HEK293 (cell line): Measurements from ENCODE around the gene THG1L.
A peak's percentile ranks its signal among the peaks of the same experiment; 100 is the strongest.

ENCODE experiments used
- CTCF ChIA-PET: fragments of 350-600 bp; formaldehyde crosslinking; extraction: SDS; loops from one replicate; lab custom pipeline; 2021; ENCODE audit warnings: antibody characterized with exemption; lab: Yijun Ruan, JAX
- POLR2A ChIA-PET: fragments of 300-600 bp; formaldehyde crosslinking; extraction: SDS; loops from one replicate; lab custom pipeline; 2020; ENCODE audit warnings: antibody characterized with exemption, inconsistent platforms; lab: Yijun Ruan, JAX
- H3K27ac ChIP-seq: fragments of 200-500 bp; sonication (Bioruptor generic); 2 replicates; pipeline ENCODE4 v1.5.1; 2014; ENCODE audit warnings: low read depth, low read length, control low read depth, inconsistent platforms; ENCODE audit errors: extremely low read depth
- H3K36me3 ChIP-seq, 2 experiments: fragments of 200-500 bp in 1 of 2; sonication (Bioruptor generic) in 1 of 2; 1 replicate in 1 of 2; 2 replicates in 1 of 2; pipeline ENCODE4 v1.5.1; 2014 to 2017; ENCODE audit warnings: inconsistent platforms in 2 of 2, low read length in 2 of 2; ENCODE audit not compliant: control insufficient read depth in 2 of 2, insufficient read depth in 1 of 2
- H3K4me1 ChIP-seq: fragments of 200-500 bp; sonication (Bioruptor generic); 2 replicates; pipeline ENCODE4 v1.5.1; 2014; ENCODE audit warnings: mild to moderate bottlenecking, low read length, inconsistent platforms; ENCODE audit not compliant: control insufficient read depth, insufficient read depth
- H3K4me3 ChIP-seq: 2 replicates; pipeline ENCODE4 v1.5.1; 2011; ENCODE audit warnings: low read depth, mild to moderate bottlenecking, control low read depth, low read length, moderate library complexity
- H3K9me3 ChIP-seq: fragments of 200-500 bp; sonication (Bioruptor generic); 2 replicates; pipeline ENCODE4 v1.5.1; 2014; ENCODE audit warnings: low read depth, low read length, inconsistent platforms; ENCODE audit not compliant: control insufficient read depth, insufficient read depth
- GFI1B ChIP-seq: fragments of 450-650 bp; formaldehyde crosslinking; IDR thresholded peaks from 2 replicates; pipeline ENCODE4 v1.5.1; 2016; ENCODE audit warnings: missing biosample characterization, missing genetic modification characterization
- GLIS2 ChIP-seq: fragments of 450-650 bp; formaldehyde crosslinking; IDR thresholded peaks from 2 replicates; pipeline ENCODE4 v1.5.1; 2016; ENCODE audit warnings: missing biosample characterization, missing genetic modification characterization
- HOXA7 ChIP-seq: sonication (generic); formaldehyde crosslinking; IDR thresholded peaks from 2 replicates; pipeline ENCODE4 v1.8.1; 2022; ENCODE audit warnings: missing genetic modification reagents, borderline replicate concordance
- KLF9 ChIP-seq: fragments of 450-650 bp; formaldehyde crosslinking; IDR thresholded peaks from 2 replicates; pipeline ENCODE4 v1.5.1; 2016; ENCODE audit warnings: missing biosample characterization, missing genetic modification characterization, low read depth
- SCRT1 ChIP-seq: fragments of 450-650 bp; formaldehyde crosslinking; IDR thresholded peaks from 2 replicates; pipeline ENCODE4 v1.5.1; 2016; ENCODE audit warnings: missing biosample characterization, missing genetic modification characterization, borderline replicate concordance
- SCRT2 ChIP-seq: fragments of 450-650 bp; formaldehyde crosslinking; IDR thresholded peaks from 2 replicates; pipeline ENCODE4 v1.5.1; 2016; ENCODE audit warnings: missing biosample characterization, missing genetic modification characterization
- SP3 ChIP-seq: fragments of 450-650 bp; formaldehyde crosslinking; IDR thresholded peaks from 2 replicates; pipeline ENCODE4 v1.5.1; 2016; ENCODE audit warnings: missing biosample characterization, missing genetic modification characterization
- ZBTB20 ChIP-seq: fragments of 450-650 bp; formaldehyde crosslinking; IDR thresholded peaks from 2 replicates; pipeline ENCODE4 v1.5.1; 2016; ENCODE audit warnings: missing biosample characterization, missing genetic modification characterization
- ZNF133 ChIP-seq: fragments of 450-650 bp; formaldehyde crosslinking; IDR thresholded peaks from 2 replicates; pipeline ENCODE4 v1.5.1; 2016; ENCODE audit warnings: missing biosample characterization, missing genetic modification characterization
- ZNF239 ChIP-seq: fragments of 450-650 bp; formaldehyde crosslinking; IDR thresholded peaks from 2 replicates; pipeline ENCODE4 v1.5.1; 2016; ENCODE audit warnings: missing biosample characterization, missing genetic modification characterization
- ZNF366 ChIP-seq: fragments of 450-650 bp; formaldehyde crosslinking; conservative IDR thresholded peaks from 2 replicates; pipeline ENCODE4 v1.5.1; 2016; ENCODE audit warnings: missing biosample characterization, missing genetic modification characterization
- ZNF394 ChIP-seq: fragments of 450-650 bp; formaldehyde crosslinking; IDR thresholded peaks from 2 replicates; pipeline ENCODE4 v1.5.1; 2016; ENCODE audit warnings: missing biosample characterization, missing genetic modification characterization, mild to moderate bottlenecking, moderate library complexity, borderline replicate concordance
- ZNF624 ChIP-seq: fragments of 450-650 bp; formaldehyde crosslinking; IDR thresholded peaks from 2 replicates; pipeline ENCODE4 v1.5.1; 2017; ENCODE audit warnings: missing biosample characterization, missing genetic modification characterization
- ZNF654 ChIP-seq: fragments of 450-650 bp; formaldehyde crosslinking; IDR thresholded peaks from 2 replicates; pipeline ENCODE4 v1.5.1; 2016; ENCODE audit warnings: low read depth, missing biosample characterization, missing genetic modification characterization
- ZNF670 ChIP-seq: fragments of 450-650 bp; formaldehyde crosslinking; IDR thresholded peaks from 2 replicates; pipeline ENCODE4 v1.5.1; 2016; ENCODE audit warnings: missing biosample characterization, missing genetic modification characterization, low read depth
- ZNF677 ChIP-seq: fragments of 450-650 bp; IDR thresholded peaks from 2 replicates; pipeline ENCODE4 v1.5.0; 2018; ENCODE audit warnings: missing biosample characterization, mild to moderate bottlenecking, missing genetic modification characterization, moderate library complexity
- ZSCAN30 ChIP-seq: fragments of 450-650 bp; IDR thresholded peaks from 2 replicates; pipeline ENCODE4 v1.5.1; 2018; ENCODE audit warnings: missing biosample characterization, mild to moderate bottlenecking, missing genetic modification characterization, moderate library complexity
- TF ChIP-seq, protein P1 (sequence below): fragments of 450-650 bp; formaldehyde crosslinking; conservative IDR thresholded peaks from 2 replicates; pipeline ENCODE4 v1.5.1; 2016; ENCODE audit warnings: low read depth, missing biosample characterization, missing genetic modification characterization
- TF ChIP-seq, protein P2 (sequence below): fragments of 450-650 bp; formaldehyde crosslinking; IDR thresholded peaks from 2 replicates; pipeline ENCODE4 v1.5.1; 2016; ENCODE audit warnings: missing biosample characterization, missing genetic modification characterization
- TF ChIP-seq, protein P3 (sequence below): fragments of 450-650 bp; formaldehyde crosslinking; IDR thresholded peaks from 2 replicates; pipeline ENCODE4 v1.5.1; 2016; ENCODE audit warnings: missing biosample characterization, missing genetic modification characterization
- TF ChIP-seq, protein P4 (sequence below): fragments of 450-650 bp; formaldehyde crosslinking; IDR thresholded peaks from 2 replicates; pipeline ENCODE4 v1.5.1; 2017; ENCODE audit warnings: missing biosample characterization, missing genetic modification characterization
- TF ChIP-seq, protein P5 (sequence below): fragments of 450-650 bp; formaldehyde crosslinking; IDR thresholded peaks from 2 replicates; pipeline ENCODE4 v1.5.1; 2017; ENCODE audit warnings: missing biosample characterization, missing genetic modification characterization

Gene THG1L

DNA sequence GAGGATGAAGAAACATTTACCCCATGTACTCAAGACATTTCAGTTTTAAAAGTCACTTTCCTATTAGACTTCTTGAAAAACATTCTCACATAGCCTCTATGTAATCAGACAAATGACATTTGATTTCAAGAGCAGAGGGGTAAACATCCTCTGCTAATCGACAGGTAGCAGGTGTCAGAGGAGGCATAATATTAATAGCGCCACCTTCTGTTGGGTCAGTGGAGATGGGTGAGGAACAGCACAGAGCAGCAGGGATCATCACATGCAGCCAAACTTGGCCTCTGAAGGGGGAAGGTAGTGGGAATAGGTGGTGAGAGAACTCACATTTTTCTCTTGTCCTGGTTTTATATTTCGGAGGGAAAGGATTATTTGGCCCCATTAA lies 9.0 kb downstream of the THG1L start:
- Histone ChIP-seq H3K9me3 (no peaks in the 10 kb centered on the region), H3K36me3 (peaks cover 29% of the 10 kb centered on the region in 2 experiments), H3K27ac (no peak overlapping the region), H3K4me3 (no peak overlapping the region), H3K4me1 (0 out of 2 replicates have a peak, but pooled peaks cover 11% of the 10 kb centered on the region)
- POLR2A ChIA-PET: no interaction called here
- CTCF ChIA-PET: interaction anchor here (0.7 kb wide), 1 partner anchor 396 kb away, joined by 3 read pairs; no protein-coding TSS in a partner anchor
- no peak for TF ChIP-seq KLF9
- TF ChIP-seq, protein P1, sequence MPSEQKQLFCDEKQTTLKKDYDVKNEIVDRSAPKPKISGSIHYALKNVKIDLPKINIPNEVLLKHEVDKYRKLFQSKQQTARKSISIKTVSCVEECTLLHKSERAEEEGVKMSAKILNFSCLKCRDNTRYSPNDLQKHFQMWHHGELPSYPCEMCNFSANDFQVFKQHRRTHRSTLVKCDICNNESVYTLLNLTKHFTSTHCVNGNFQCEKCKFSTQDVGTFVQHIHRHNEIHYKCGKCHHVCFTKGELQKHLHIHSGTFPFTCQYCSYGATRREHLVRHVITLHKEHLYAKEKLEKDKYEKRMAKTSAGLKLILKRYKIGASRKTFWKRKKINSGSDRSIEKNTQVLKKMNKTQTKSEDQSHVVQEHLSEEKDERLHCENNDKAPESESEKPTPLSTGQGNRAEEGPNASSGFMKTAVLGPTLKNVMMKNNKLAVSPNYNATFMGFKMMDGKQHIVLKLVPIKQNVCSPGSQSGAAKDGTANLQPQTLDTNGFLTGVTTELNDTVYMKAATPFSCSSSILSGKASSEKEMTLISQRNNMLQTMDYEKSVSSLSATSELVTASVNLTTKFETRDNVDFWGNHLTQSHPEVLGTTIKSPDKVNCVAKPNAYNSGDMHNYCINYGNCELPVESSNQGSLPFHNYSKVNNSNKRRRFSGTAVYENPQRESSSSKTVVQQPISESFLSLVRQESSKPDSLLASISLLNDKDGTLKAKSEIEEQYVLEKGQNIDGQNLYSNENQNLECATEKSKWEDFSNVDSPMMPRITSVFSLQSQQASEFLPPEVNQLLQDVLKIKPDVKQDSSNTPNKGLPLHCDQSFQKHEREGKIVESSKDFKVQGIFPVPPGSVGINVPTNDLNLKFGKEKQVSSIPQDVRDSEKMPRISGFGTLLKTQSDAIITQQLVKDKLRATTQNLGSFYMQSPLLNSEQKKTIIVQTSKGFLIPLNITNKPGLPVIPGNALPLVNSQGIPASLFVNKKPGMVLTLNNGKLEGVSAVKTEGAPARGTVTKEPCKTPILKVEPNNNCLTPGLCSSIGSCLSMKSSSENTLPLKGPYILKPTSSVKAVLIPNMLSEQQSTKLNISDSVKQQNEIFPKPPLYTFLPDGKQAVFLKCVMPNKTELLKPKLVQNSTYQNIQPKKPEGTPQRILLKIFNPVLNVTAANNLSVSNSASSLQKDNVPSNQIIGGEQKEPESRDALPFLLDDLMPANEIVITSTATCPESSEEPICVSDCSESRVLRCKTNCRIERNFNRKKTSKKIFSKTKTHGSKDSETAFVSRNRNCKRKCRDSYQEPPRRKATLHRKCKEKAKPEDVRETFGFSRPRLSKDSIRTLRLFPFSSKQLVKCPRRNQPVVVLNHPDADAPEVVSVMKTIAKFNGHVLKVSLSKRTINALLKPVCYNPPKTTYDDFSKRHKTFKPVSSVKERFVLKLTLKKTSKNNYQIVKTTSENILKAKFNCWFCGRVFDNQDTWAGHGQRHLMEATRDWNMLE (tag by site-specific recombination): no peak
- peak; percentile 38; the same call in 1 of the 2 replicates for TF ChIP-seq ZNF654 (tag by site-specific recombination)
- peak; percentile 79; the same call in 1 of the 2 replicates for TF ChIP-seq ZNF394 (tag by site-specific recombination)
- TF ChIP-seq HOXA7 (CRISPR knock-in tag): no peak
- TF ChIP-seq SP3 (tag by site-specific recombination): no peak
- peak; percentile 62 for TF ChIP-seq SCRT2
- TF ChIP-seq SCRT1 (tag by site-specific recombination): peak; percentile 75
- TF ChIP-seq ZNF624: no peak
- no peak for TF ChIP-seq ZBTB20
- TF ChIP-seq, protein P2, sequence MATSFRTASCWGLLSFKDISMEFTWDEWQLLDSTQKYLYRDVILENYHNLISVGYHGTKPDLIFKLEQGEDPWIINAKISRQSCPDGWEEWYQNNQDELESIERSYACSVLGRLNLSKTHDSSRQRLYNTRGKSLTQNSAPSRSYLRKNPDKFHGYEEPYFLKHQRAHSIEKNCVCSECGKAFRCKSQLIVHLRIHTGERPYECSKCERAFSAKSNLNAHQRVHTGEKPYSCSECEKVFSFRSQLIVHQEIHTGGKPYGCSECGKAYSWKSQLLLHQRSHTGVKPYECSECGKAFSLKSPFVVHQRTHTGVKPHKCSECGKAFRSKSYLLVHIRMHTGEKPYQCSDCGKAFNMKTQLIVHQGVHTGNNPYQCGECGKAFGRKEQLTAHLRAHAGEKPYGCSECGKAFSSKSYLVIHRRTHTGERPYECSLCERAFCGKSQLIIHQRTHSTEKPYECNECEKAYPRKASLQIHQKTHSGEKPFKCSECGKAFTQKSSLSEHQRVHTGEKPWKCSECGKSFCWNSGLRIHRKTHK (tag by site-specific recombination): no peak
- TF ChIP-seq, protein P3, sequence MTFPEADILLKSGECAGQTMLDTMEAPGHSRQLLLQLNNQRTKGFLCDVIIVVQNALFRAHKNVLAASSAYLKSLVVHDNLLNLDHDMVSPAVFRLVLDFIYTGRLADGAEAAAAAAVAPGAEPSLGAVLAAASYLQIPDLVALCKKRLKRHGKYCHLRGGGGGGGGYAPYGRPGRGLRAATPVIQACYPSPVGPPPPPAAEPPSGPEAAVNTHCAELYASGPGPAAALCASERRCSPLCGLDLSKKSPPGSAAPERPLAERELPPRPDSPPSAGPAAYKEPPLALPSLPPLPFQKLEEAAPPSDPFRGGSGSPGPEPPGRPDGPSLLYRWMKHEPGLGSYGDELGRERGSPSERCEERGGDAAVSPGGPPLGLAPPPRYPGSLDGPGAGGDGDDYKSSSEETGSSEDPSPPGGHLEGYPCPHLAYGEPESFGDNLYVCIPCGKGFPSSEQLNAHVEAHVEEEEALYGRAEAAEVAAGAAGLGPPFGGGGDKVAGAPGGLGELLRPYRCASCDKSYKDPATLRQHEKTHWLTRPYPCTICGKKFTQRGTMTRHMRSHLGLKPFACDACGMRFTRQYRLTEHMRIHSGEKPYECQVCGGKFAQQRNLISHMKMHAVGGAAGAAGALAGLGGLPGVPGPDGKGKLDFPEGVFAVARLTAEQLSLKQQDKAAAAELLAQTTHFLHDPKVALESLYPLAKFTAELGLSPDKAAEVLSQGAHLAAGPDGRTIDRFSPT (tag by site-specific recombination): no peak
- TF ChIP-seq, all 188 proteins: peak for 4

DNA sequence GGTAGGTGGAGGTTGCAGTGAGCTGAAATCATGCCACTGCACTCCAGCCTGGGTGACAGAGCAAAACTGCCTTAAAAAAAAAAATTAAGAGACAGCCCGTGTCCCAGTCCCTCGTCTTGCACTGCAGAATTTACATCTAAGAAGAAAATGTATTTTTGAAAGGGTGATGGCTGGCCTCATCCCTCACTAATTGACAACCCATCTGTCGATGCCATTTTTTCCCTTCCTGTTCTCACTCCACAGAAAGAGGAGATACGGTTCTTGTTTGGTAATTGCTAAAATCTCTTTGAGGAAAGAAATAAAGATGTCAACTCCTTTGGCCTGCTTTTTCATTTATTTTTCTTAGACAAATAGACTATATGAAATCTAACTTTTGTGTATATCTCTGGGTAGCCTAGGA lies 9.9 kb downstream of the THG1L start:
- Histone ChIP-seq H3K27ac (no peak overlapping the region), H3K4me3 (no peak overlapping the region), H3K36me3 (peaks cover 21 to 23% of the 10 kb centered on the region in 2 experiments), H3K4me1 (0 out of 2 replicates have a peak, but pooled peaks cover 12% of the 10 kb centered on the region), H3K9me3 (no peaks in the 10 kb centered on the region)
- CTCF ChIA-PET: interaction anchor here (1.0 to 4.0 kb wide), 2 partner anchors 8 to 70 kb away, joined by 4 to 49 read pairs; partner anchors contain the start of genes C5orf52 and THG1L
- POLR2A ChIA-PET: interaction anchor here (1.2 kb wide), 1 partner anchor 9 kb away, joined by 3 read pairs; no protein-coding TSS in a partner anchor
- TF ChIP-seq GLIS2: no peak
- TF ChIP-seq, protein P4, sequence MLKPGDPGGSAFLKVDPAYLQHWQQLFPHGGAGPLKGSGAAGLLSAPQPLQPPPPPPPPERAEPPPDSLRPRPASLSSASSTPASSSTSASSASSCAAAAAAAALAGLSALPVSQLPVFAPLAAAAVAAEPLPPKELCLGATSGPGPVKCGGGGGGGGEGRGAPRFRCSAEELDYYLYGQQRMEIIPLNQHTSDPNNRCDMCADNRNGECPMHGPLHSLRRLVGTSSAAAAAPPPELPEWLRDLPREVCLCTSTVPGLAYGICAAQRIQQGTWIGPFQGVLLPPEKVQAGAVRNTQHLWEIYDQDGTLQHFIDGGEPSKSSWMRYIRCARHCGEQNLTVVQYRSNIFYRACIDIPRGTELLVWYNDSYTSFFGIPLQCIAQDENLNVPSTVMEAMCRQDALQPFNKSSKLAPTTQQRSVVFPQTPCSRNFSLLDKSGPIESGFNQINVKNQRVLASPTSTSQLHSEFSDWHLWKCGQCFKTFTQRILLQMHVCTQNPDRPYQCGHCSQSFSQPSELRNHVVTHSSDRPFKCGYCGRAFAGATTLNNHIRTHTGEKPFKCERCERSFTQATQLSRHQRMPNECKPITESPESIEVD (tag by site-specific recombination): no peak
- TF ChIP-seq, protein P5, sequence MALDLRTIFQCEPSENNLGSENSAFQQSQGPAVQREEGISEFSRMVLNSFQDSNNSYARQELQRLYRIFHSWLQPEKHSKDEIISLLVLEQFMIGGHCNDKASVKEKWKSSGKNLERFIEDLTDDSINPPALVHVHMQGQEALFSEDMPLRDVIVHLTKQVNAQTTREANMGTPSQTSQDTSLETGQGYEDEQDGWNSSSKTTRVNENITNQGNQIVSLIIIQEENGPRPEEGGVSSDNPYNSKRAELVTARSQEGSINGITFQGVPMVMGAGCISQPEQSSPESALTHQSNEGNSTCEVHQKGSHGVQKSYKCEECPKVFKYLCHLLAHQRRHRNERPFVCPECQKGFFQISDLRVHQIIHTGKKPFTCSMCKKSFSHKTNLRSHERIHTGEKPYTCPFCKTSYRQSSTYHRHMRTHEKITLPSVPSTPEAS (tag by site-specific recombination): no peak
- TF ChIP-seq ZNF133 (tag by site-specific recombination): no peak
- TF ChIP-seq ZNF677 (tag by site-specific recombination): no peak
- TF ChIP-seq, protein P2 (tag by site-specific recombination): no peak
- TF ChIP-seq ZNF670: no peak
- TF ChIP-seq ZNF239 (tag by site-specific recombination): no peak
- TF ChIP-seq ZSCAN30 (tag by site-specific recombination): no peak
- TF ChIP-seq GFI1B (tag by site-specific recombination): no peak
- TF ChIP-seq ZNF366 (tag by site-specific recombination): no peak
